GM23248 (cell line): ENCODE measurements around the gene ZBTB6.

ENCODE experiments used
- EZH2 ChIP-seq: fragments of 200-600 bp; sonication (generic); IDR thresholded peaks from 2 replicates; pipeline ENCODE4 v1.6.1; 2018; ENCODE audit warnings: antibody characterized with exemption, mild to moderate bottlenecking; ENCODE audit not compliant: insufficient read depth, poor library complexity, severe bottlenecking
- EZH2phosphoT487 ChIP-seq: fragments of 200-600 bp; sonication (generic); IDR thresholded peaks from 2 replicates; pipeline ENCODE4 v1.6.1; 2018; ENCODE audit warnings: antibody characterized with exemption, moderate library complexity, mild to moderate bottlenecking, low read depth; ENCODE audit not compliant: insufficient read depth

DNA sequence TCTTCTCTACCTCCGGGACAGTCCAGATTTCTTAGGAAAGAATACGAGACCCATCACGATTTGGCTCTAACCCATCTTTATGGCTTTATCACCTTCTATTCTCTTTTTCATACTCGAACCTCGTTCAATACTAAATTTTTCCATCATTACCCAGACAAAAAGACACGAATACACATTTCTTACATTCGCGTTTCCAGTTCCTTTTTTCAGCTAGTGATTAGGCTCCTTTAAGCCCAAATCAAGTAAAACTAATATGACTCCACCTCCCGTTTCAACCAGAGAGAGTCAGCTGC, 506 bp downstream of the ZBTB6 start:
- TF ChIP-seq EZH2phosphoT487 (no peak), EZH2 (no peak)
